ENCODE results near the gene SUGCT. TPM values are rescaled to one million over a fixed set of nuclear protein-coding genes. Genes with fewer than 3 reads are reported as not detected.
"Not testable (repeated sequence)": the region's sequence is repeated elsewhere in the genome, so short reads cannot be mapped to it uniquely, and the experiment has no call there.

SUGCT gene
- total and polyA plus RNA-seq, 3 experiments from 2014 or later, result 1.1 to 1.4 (median 1.3) TPM

GRCh38 chr7:40647719-40648118 is 512.9 kb downstream of the SUGCT start:
- Histone ChIP-seq H3K4me1 (ENCODE audit: insufficient read depth, low read length) (no peaks in the 10 kb centered on the region), H3K36me3 (ENCODE audit: insufficient read depth, low read length) (no peaks in the 10 kb centered on the region), H3K27ac (ENCODE audit: low read depth, low read length) (no peak overlapping the region), H3K27me3 (ENCODE audit: insufficient read depth, low read length, poor library complexity, severe bottlenecking) (no peaks in the 10 kb centered on the region), H3K4me3 (ENCODE audit: low read length) (no peak overlapping the region), H3K9me3 (ENCODE audit: low read length) (no peaks in the 10 kb centered on the region)
- POLR2A ChIA-PET, result no interaction called here
- H3K4me1 Mint-ChIP-seq, result peaks cover 0 to 5% (median 2%) of the 10 kb centered on the region in 3 donors
- H3K27me3 Mint-ChIP-seq, result no peaks in the 10 kb centered on the region
- DNase-seq, result no peak
- CTCF ChIA-PET, result no interaction called here
- no peak overlapping the region for H3K27ac Mint-ChIP-seq
- peaks cover 0 to 2% (median 0%) of the 10 kb centered on the region in 3 donors for H3K36me3 Mint-ChIP-seq
- H3K9me3 Mint-ChIP-seq, result peaks cover 6 to 10% (median 7%) of the 10 kb centered on the region in 5 donors
- peak overlapping the region in 1 of 7 donors; percentile 36 for H3K4me3 Mint-ChIP-seq

GRCh38 chr7:40649247-40649646 is 514.4 kb downstream of the SUGCT start:
- H3K4me3 ChIP-seq (ENCODE audit: low read length), result no peak overlapping the region
- ChIA-PET POLR2A (no interaction called here), CTCF (no interaction called here)
- no peaks in the 10 kb centered on the region for H3K36me3 ChIP-seq (ENCODE audit: insufficient read depth, low read length)
- H3K4me1 ChIP-seq (ENCODE audit: insufficient read depth, low read length), result no peaks in the 10 kb centered on the region
- no peaks in the 10 kb centered on the region for H3K27me3 ChIP-seq (ENCODE audit: insufficient read depth, low read length, poor library complexity, severe bottlenecking)
- H3K36me3 Mint-ChIP-seq, result peaks cover 0 to 2% (median 0%) of the 10 kb centered on the region in 3 donors
- peaks cover 0 to 5% (median 2%) of the 10 kb centered on the region in 3 donors for H3K4me1 Mint-ChIP-seq
- H3K27ac Mint-ChIP-seq, result no peak overlapping the region
- H3K4me3 Mint-ChIP-seq, result no peak overlapping the region
- DNase-seq, result no peak
- H3K27me3 Mint-ChIP-seq, result no peaks in the 10 kb centered on the region
- no peaks in the 10 kb centered on the region for H3K9me3 ChIP-seq (ENCODE audit: low read length)
- peaks cover 11 to 18% (median 13%) of the 10 kb centered on the region in 5 donors for H3K9me3 Mint-ChIP-seq
- H3K27ac ChIP-seq (ENCODE audit: low read depth, low read length), result no peak overlapping the region

- H3K9me3 ChIP-seq (ENCODE audit: low read length); H3K4me3 ChIP-seq (ENCODE audit: low read length); H3K36me3 Mint-ChIP-seq; CTCF ChIA-PET; DNase-seq; H3K27ac ChIP-seq (ENCODE audit: low read depth, low read length); H3K27me3 ChIP-seq (ENCODE audit: insufficient read depth, low read length, poor library complexity, severe bottlenecking); H3K4me1 ChIP-seq (ENCODE audit: insufficient read depth, low read length); H3K36me3 ChIP-seq (ENCODE audit: insufficient read depth, low read length); H3K4me3 Mint-ChIP-seq; POLR2A ChIA-PET; H3K4me1 Mint-ChIP-seq; H3K27me3 Mint-ChIP-seq; H3K27ac Mint-ChIP-seq: not testable (repeated sequence)
- H3K9me3 Mint-ChIP-seq, result peaks cover 9 to 21% (median 12%) of the 10 kb centered on the region in 5 donors
Measured at GRCh38 chr7:40650903-40651302, 516.1 kb downstream of the SUGCT start.

GRCh38 chr7:40654171-40654570 is 519.4 kb downstream of the SUGCT start:
- Mint-ChIP-seq H3K36me3 (no peaks in the 10 kb centered on the region), H3K27me3 (no peaks in the 10 kb centered on the region), H3K27ac (no peak overlapping the region), H3K4me1 (no peaks in the 10 kb centered on the region), H3K9me3 (peaks cover 11 to 21% (median 12%) of the 10 kb centered on the region in 5 donors), H3K4me3 (no peak overlapping the region)
- DNase-seq, result no peak
- Histone ChIP-seq H3K4me1 (ENCODE audit: insufficient read depth, low read length) (no peaks in the 10 kb centered on the region), H3K27ac (ENCODE audit: low read depth, low read length) (no peak overlapping the region), H3K36me3 (ENCODE audit: insufficient read depth, low read length) (no peaks in the 10 kb centered on the region), H3K9me3 (ENCODE audit: low read length) (no peaks in the 10 kb centered on the region), H3K27me3 (ENCODE audit: insufficient read depth, low read length, poor library complexity, severe bottlenecking) (no peaks in the 10 kb centered on the region), H3K4me3 (ENCODE audit: low read length) (no peak overlapping the region)
- ChIA-PET POLR2A (no interaction called here), CTCF (no interaction called here)

- Mint-ChIP-seq H3K27me3 (no peaks in the 10 kb centered on the region), H3K36me3 (no peaks in the 10 kb centered on the region), H3K4me3 (no peak overlapping the region), H3K9me3 (peaks cover 11 to 21% (median 12%) of the 10 kb centered on the region in 5 donors), H3K27ac (no peak overlapping the region), H3K4me1 (no peaks in the 10 kb centered on the region)
- Histone ChIP-seq H3K36me3 (ENCODE audit: insufficient read depth, low read length) (no peaks in the 10 kb centered on the region), H3K27me3 (ENCODE audit: insufficient read depth, low read length, poor library complexity, severe bottlenecking) (no peaks in the 10 kb centered on the region), H3K9me3 (ENCODE audit: low read length) (no peaks in the 10 kb centered on the region), H3K4me1 (ENCODE audit: insufficient read depth, low read length) (no peaks in the 10 kb centered on the region), H3K4me3 (ENCODE audit: low read length) (no peak overlapping the region), H3K27ac (ENCODE audit: low read depth, low read length) (no peak overlapping the region)
- POLR2A ChIA-PET, result no interaction called here
- no peak for DNase-seq
- CTCF ChIA-PET, result no interaction called here
Measured at GRCh38 chr7:40655426-40655825, 520.6 kb downstream of the SUGCT start.

- no peaks in the 10 kb centered on the region for H3K27me3 ChIP-seq (ENCODE audit: insufficient read depth, low read length, poor library complexity, severe bottlenecking)
- H3K9me3 ChIP-seq (ENCODE audit: low read length), result no peaks in the 10 kb centered on the region
- Mint-ChIP-seq H3K9me3 (peaks cover 11 to 21% (median 15%) of the 10 kb centered on the region in 5 donors), H3K27me3 (no peaks in the 10 kb centered on the region), H3K4me1 (no peaks in the 10 kb centered on the region), H3K36me3 (no peaks in the 10 kb centered on the region), H3K27ac (no peak overlapping the region), H3K4me3 (no peak overlapping the region)
- CTCF ChIA-PET, result no interaction called here
- no peak for DNase-seq
- H3K4me3 ChIP-seq (ENCODE audit: low read length), result no peak overlapping the region
- no peaks in the 10 kb centered on the region for H3K4me1 ChIP-seq (ENCODE audit: insufficient read depth, low read length)
- no peak overlapping the region for H3K27ac ChIP-seq (ENCODE audit: low read depth, low read length)
- POLR2A ChIA-PET, result no interaction called here
- no peaks in the 10 kb centered on the region for H3K36me3 ChIP-seq (ENCODE audit: insufficient read depth, low read length)
Measured at GRCh38 chr7:40656349-40656748, 521.5 kb downstream of the SUGCT start.

GRCh38 chr7:40658729-40659128 is 523.9 kb downstream of the SUGCT start:
- POLR2A ChIA-PET, result no interaction called here
- CTCF ChIA-PET, result no interaction called here
- no peak overlapping the region for H3K27ac ChIP-seq (ENCODE audit: low read depth, low read length)
- H3K9me3 ChIP-seq (ENCODE audit: low read length), result no peaks in the 10 kb centered on the region
- H3K27me3 ChIP-seq (ENCODE audit: insufficient read depth, low read length, poor library complexity, severe bottlenecking), result no peaks in the 10 kb centered on the region
- H3K4me3 ChIP-seq (ENCODE audit: low read length), result no peak overlapping the region
- no peaks in the 10 kb centered on the region for H3K27me3 Mint-ChIP-seq
- H3K4me1 Mint-ChIP-seq, result no peaks in the 10 kb centered on the region
- H3K27ac Mint-ChIP-seq, result no peak overlapping the region
- H3K4me3 Mint-ChIP-seq, result no peak overlapping the region
- H3K36me3 ChIP-seq (ENCODE audit: insufficient read depth, low read length), result no peaks in the 10 kb centered on the region
- DNase-seq, result no peak
- H3K9me3 Mint-ChIP-seq, result peaks cover 6 to 22% (median 14%) of the 10 kb centered on the region in 5 donors
- H3K4me1 ChIP-seq (ENCODE audit: insufficient read depth, low read length), result no peaks in the 10 kb centered on the region
- H3K36me3 Mint-ChIP-seq, result no peaks in the 10 kb centered on the region

GRCh38 chr7:40659231-40659630 is 524.4 kb downstream of the SUGCT start:
- Histone ChIP-seq H3K4me1 (ENCODE audit: insufficient read depth, low read length) (no peaks in the 10 kb centered on the region), H3K4me3 (ENCODE audit: low read length) (no peak overlapping the region), H3K27ac (ENCODE audit: low read depth, low read length) (no peak overlapping the region), H3K9me3 (ENCODE audit: low read length) (no peaks in the 10 kb centered on the region), H3K36me3 (ENCODE audit: insufficient read depth, low read length) (no peaks in the 10 kb centered on the region), H3K27me3 (ENCODE audit: insufficient read depth, low read length, poor library complexity, severe bottlenecking) (no peaks in the 10 kb centered on the region)
- CTCF ChIA-PET, result no interaction called here
- Mint-ChIP-seq H3K4me1 (no peaks in the 10 kb centered on the region), H3K9me3 (peaks cover 6 to 19% (median 15%) of the 10 kb centered on the region in 5 donors), H3K36me3 (no peaks in the 10 kb centered on the region), H3K4me3 (no peak overlapping the region), H3K27ac (no peak overlapping the region), H3K27me3 (no peaks in the 10 kb centered on the region)
- POLR2A ChIA-PET, result no interaction called here
- DNase-seq, result no peak

- Mint-ChIP-seq H3K36me3 (no peaks in the 10 kb centered on the region), H3K4me1 (no peaks in the 10 kb centered on the region), H3K27me3 (peaks cover 0 to 1% of the 10 kb centered on the region in 2 donors), H3K27ac (no peak overlapping the region), H3K9me3 (peaks cover 4 to 28% (median 9%) of the 10 kb centered on the region in 5 donors), H3K4me3 (no peak overlapping the region)
- Histone ChIP-seq H3K4me3 (ENCODE audit: low read length) (no peak overlapping the region), H3K27me3 (ENCODE audit: insufficient read depth, low read length, poor library complexity, severe bottlenecking) (no peaks in the 10 kb centered on the region), H3K9me3 (ENCODE audit: low read length) (no peaks in the 10 kb centered on the region), H3K4me1 (ENCODE audit: insufficient read depth, low read length) (no peaks in the 10 kb centered on the region), H3K36me3 (ENCODE audit: insufficient read depth, low read length) (no peaks in the 10 kb centered on the region), H3K27ac (ENCODE audit: low read depth, low read length) (no peak overlapping the region)
- ChIA-PET CTCF (no interaction called here), POLR2A (no interaction called here)
- no peak for DNase-seq
Measured at GRCh38 chr7:40673285-40673684, 538.5 kb downstream of the SUGCT start.
